Psoas muscle (tissue), 8 donors: ENCODE results near the gene SNX20. TPM values are rescaled to one million over a fixed set of nuclear protein-coding genes. Genes with fewer than 3 reads are reported as not detected.

Experiments
- ATAC-seq, 4 donors: fragments of 200-7000 bp; cut with Tn5 transposase; one replicate each; pipeline ENCODE4 v1.9.1; 2020; ENCODE audit warnings: moderate library complexity in 3 of 4, mild to moderate bottlenecking in 2 of 4
- DNase-seq, 2 donors: peaks; one replicate each; pipeline ENCODE4 v3.0.0-alpha.2; 2020
- H3K27ac ChIP-seq: fragments of 200-600 bp; one replicate; pipeline ENCODE4 v1.8.0; 2022
- H3K27me3 ChIP-seq, 3 donors: fragments of 200-600 bp in 1 of 3; one replicate each; pipeline versions ENCODE4 v1.6.1 to v1.8.0; 2013 to 2022; ENCODE audit warnings: low read length in 2 of 3, mild to moderate bottlenecking in 2 of 3, moderate library complexity in 1 of 3; ENCODE audit not compliant: insufficient read depth in 3 of 3
- H3K36me3 ChIP-seq, 2 donors: fragments of 200-600 bp in 1 of 2; one replicate each; pipeline versions ENCODE4 v1.6.1 to v1.8.0; 2013 to 2022; ENCODE audit warnings: low read depth in 1 of 2, mild to moderate bottlenecking in 1 of 2, moderate library complexity in 1 of 2; ENCODE audit not compliant: insufficient read depth in 1 of 2
- H3K4me1 ChIP-seq: fragments of 200-600 bp; one replicate; pipeline ENCODE4 v1.8.0; 2022
- H3K4me3 ChIP-seq: fragments of 200-600 bp; one replicate; pipeline ENCODE4 v1.8.0; 2022; ENCODE audit warnings: mild to moderate bottlenecking
- H3K9me3 ChIP-seq: fragments of 200-600 bp; one replicate; pipeline ENCODE4 v1.8.0; 2022
- CTCF ChIP-seq: fragments of 200-600 bp; IDR thresholded peaks from one replicate; pipeline ENCODE4 v1.8.0; 2022; ENCODE audit warnings: antibody characterized with exemption
- WGBS, 3 donors: extraction: QIAGEN DNeasy Blood & Tissue Kit; methylation state at CpG; one replicate each; pipeline versions ENCODE4 v1.1.6 to v1.1.7; 2013; 5-methylcytosine and 5-hydroxymethylcytosine counted together
- intact Hi-C, 2 donors: fragments of 100-400 bp; cut with DNase I; formaldehyde crosslinking; loops; one replicate each; pipeline versions ENCODE4 v1.11.0 to v1.14.2; 2022
- polyA plus RNA-seq, 3 donors: library from polyadenylated mRNA; stranded (reverse); fragments of 200-250 nt; gene quantifications; one replicate each; pipeline ENCODE4 v1.2.3, GENCODE V29; 2013
- total RNA-seq, 4 donors: library from RNA; stranded (reverse); fragmentation: NEBNext Ultra II Directional in 2 of 4; extraction: Animal tissue kit (Norgen Biotek cat#: 25700) in 2 of 4; gene quantifications; one replicate each; pipeline versions ENCODE4 v1.2.1 to v1.2.4, GENCODE V29; 2021 to 2023
- donor health status: healthy with polysubstance abuse.
- donor health status: DM: no; HTN: no; CAD: no; lungs with moderate emphysema.
- donor health status: Bipolar disorder and iron deficiency.
- donor health status: healthy.
- donor health status: DM: yes; HTN: yes; CAD: no.
- donor health status: DM: no; HTN: no; CAD: no.
- donor health status: DM: no; HTN: no; CAD: no.
- donor health status: DM: yes; HTN: yes; CAD: no.

Gene SNX20
- total and polyA plus RNA-seq, 7 donors, result 0.78 to 2.1 (median 1.1) TPM

DNA sequence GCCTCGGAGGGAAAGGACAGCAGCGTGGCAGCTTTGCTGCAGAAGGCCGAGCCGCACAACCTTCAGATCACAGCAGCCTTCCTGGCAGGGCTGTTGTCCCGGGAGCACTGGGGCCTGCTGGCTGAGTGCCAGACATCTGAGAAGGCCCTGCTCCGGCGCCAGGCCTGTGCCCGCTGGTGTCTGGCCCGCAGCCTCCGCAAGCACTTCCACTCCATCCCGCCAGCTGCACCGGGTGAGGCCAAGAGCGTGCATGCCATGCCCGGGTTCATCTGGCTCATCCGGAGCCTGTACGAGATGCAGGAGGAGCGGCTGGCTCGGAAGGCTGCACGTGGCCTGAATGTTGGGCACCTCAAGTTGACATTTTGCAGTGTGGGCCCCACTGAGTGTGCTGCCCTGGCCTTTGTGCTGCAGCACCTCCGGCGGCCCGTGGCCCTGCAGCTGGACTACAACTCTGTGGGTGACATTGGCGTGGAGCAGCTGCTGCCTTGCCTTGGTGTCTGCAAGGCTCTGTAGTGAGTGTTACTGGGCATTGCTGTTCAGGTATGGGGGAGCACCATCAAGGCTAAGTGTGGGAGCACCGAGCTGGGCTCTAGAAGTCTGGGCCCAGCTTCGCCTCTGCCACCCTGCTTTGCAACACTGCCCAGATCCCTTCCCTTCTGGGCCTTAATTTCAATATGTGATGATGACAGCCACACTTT lies 30.9 kb upstream of the SNX20 start:
- intact Hi-C loops, result no loop called here
- Histone ChIP-seq H3K36me3 (no peaks in the 10 kb centered on the region), H3K9me3 (no peaks in the 10 kb centered on the region), H3K27me3 (no peaks in the 10 kb centered on the region), H3K4me3 (no peak overlapping the region), H3K27ac (peak overlapping the region; percentile 38), H3K4me1 (peaks cover 16% of the 10 kb centered on the region)
- ATAC-seq (peak; percentile 93 to 98 (median 95)), DNase-seq (peak; percentile 81 to 91)
- 32 to 40% (median 33%) methylated on average over 25 of the region's 25 CpGs for WGBS, 3 donors
- TF ChIP-seq CTCF, result no peak

GRCh38 chr16:50711040-50711439 lies 29.9 kb upstream of the SNX20 start:
- Histone ChIP-seq H3K9me3 (no peaks in the 10 kb centered on the region), H3K36me3 (no peaks in the 10 kb centered on the region), H3K4me3 (no peak overlapping the region), H3K27me3 (no peaks in the 10 kb centered on the region), H3K27ac (no peak overlapping the region), H3K4me1 (peaks cover 16% of the 10 kb centered on the region)
- 90 to 91% (median 91%) methylated on average over 21 of the region's 21 CpGs for WGBS, 3 donors
- DNase-seq (no peak), ATAC-seq (no peak)
- no peak for TF ChIP-seq CTCF
- intact Hi-C loops, result no loop called here

DNA sequence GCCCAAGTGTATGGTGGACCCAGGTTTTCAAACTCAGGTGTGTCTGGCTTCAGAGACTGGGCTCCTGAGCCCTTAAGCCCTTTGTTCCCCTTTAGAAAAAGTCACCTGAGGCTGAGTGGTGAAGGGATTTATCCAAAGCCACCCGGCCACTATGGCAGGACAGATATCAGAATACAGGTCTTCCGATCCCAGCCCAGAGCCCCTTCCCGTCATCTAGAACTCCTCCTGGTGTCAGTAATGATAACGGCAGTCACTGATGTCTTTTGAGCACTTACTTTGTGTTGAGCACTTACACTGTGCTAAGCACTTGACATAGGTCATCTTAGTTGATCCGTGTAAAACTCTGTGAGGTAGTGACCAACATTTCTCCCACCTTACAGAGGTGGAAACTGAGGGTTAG lies 28.9 kb upstream of the SNX20 start:
- DNase-seq (no peak), ATAC-seq (no peak)
- intact Hi-C loops, result no loop called here
- Histone ChIP-seq H3K27me3 (no peaks in the 10 kb centered on the region), H3K4me3 (no peak overlapping the region), H3K36me3 (no peaks in the 10 kb centered on the region), H3K9me3 (peaks cover 4% of the 10 kb centered on the region), H3K4me1 (peaks cover 16% of the 10 kb centered on the region), H3K27ac (no peak overlapping the region)
- no peak for TF ChIP-seq CTCF
- 90 to 91% (median 91%) methylated on average over 5 of the region's 5 CpGs for WGBS, 3 donors

GRCh38 chr16:50709061-50709684 lies 28.1 kb upstream of the SNX20 start:
- DNase-seq (no peak), ATAC-seq (no peak)
- H3K36me3 ChIP-seq, result no peaks in the 10 kb centered on the region
- intact Hi-C loops, result no loop called here
- peaks cover 16% of the 10 kb centered on the region for H3K4me1 ChIP-seq
- H3K4me3 ChIP-seq, result no peak overlapping the region
- no peaks in the 10 kb centered on the region for H3K27me3 ChIP-seq
- peaks cover 8% of the 10 kb centered on the region for H3K9me3 ChIP-seq
- TF ChIP-seq CTCF, result no peak
- 72 to 84% (median 82%) methylated on average over 8 of the region's 8 CpGs for WGBS, 3 donors
- H3K27ac ChIP-seq, result no peak overlapping the region
